GM12878 (cell line): ENCODE data around the gene GRIK1.

Source experiments
- NRF1 ChIP-seq: conservative IDR thresholded peaks from 2 replicates; pipeline ENCODE4 v1.6.1; 2011; ENCODE audit warnings: mild to moderate bottlenecking, low read depth, low read length, improper control_type of control experiment
- POLR2AphosphoS5 ChIP-seq: IDR thresholded peaks from 2 replicates; pipeline ENCODE4 v1.6.1; 2011; ENCODE audit warnings: mild to moderate bottlenecking, low read length, inconsistent platforms

- TF ChIP-seq POLR2AphosphoS5, result no peak
- no peak for TF ChIP-seq NRF1
Measured at GRCh38 chr21:29514652-29515247, 425.0 kb downstream of the GRIK1 start.
